ENCODE measurements around the gene OSBPL7.
"Not testable (repeated sequence)": the region's sequence is repeated elsewhere in the genome, so short reads cannot be mapped to it uniquely, and the experiment has no call there.

The OSBPL7 gene

DNA sequence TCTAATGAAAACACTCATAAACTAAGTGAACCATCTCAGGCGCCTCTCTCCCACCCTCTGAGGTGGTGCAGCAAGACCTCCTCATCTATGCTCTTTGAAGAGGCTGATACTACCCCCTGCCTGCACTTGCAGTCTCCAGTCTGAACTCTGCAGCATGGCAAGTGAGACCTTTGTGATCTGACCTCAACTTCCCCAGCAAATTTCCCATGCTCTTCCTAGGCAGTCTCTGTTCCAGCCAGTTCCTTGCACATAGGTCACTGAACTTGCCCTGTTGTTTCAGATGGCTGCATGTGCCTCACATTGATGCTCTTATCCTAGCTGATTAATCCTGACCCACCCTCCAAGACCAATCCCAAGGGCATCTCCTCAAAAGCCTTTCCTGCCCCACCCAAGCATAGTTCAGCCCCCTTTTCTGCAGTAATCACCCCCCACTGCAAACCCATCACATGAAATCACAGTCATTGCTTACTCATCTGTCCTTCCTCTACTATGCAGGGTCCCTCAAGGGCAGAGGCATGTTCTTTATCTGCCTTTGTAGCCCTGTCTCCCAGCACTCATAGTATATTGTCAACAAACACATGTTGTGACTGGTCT, 46.5 kb downstream of the OSBPL7 start:
- no peak for FAIRE-seq
- DNase-seq (ENCODE audit: insufficient read length, low spot score), result no peak

DNA sequence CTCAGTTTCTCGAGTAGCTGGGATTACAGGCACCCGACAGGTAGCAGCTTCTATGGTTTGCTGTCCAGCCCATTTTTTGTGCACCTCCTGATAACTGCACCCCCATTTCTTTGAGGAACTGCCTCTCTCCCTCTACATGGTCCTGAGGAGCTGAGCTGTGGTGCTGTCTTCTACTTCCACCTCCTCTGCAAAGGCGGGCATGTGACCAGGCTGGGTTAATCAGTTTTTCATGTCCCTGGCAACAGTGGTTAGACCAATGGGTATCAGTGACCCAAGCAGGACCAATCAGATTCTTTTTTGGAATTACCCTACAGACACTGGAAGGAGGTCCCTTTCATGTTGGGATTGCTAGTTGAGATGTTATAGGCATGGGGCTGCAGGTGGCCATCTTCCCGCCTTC, 47.3 kb downstream of the OSBPL7 start:
- FAIRE-seq (no peak), DNase-seq (ENCODE audit: insufficient read length, low spot score) (no peak)

DNA sequence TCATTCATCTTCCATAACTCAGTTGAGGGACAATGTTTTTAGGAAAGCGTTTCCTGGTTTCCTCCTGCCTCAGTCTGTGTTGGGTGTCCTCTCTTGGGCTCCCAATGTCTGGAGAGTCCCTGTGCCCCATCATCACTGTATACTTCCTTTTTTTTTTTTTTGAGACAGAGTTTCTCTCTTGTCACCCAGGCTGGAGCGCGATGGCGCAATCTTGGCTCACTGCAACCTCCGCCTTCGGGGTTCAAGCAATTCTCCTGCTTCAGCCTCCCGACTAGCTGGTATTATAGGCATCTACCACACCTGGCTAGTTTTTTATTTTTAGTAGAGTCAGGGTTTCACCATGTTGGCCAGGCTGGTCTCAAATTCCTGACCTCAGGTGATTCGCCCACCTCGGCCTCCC, 47.9 kb downstream of the OSBPL7 start:
- DNase-seq (ENCODE audit: insufficient read length, low spot score); FAIRE-seq: not testable (repeated sequence)

DNA sequence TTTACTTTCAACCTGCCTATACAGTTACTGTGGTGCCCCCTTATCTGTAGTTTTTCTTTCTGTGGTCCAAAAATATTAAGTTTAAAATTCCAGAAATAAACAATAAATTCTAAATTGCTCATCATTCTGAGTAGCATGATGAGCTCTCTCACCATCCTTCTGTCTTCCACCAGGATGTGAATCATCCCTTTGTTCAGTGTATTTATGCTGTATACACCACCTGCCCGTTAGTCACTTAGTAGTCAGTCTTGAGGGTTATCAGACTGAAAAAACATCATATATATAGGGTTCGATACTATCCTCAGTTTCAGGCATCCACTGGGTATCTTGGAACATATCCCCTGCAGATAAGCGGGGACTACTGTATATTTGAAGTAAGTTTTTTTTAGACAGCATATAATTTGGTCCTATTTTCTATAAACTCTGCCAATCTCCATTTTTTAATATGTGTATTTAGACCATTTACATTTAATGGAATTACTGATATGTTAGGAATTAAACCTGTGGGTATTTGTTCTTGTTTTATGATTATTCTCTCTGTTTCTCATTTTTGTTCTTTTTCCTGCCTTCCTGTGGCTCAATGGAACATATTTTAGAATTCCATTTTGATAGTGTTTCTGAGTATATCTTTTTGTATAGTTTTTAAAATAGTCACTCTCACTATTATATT, 57.5 kb downstream of the OSBPL7 start:
- FAIRE-seq (no peak), DNase-seq (ENCODE audit: insufficient read length, low spot score) (no peak)

DNA sequence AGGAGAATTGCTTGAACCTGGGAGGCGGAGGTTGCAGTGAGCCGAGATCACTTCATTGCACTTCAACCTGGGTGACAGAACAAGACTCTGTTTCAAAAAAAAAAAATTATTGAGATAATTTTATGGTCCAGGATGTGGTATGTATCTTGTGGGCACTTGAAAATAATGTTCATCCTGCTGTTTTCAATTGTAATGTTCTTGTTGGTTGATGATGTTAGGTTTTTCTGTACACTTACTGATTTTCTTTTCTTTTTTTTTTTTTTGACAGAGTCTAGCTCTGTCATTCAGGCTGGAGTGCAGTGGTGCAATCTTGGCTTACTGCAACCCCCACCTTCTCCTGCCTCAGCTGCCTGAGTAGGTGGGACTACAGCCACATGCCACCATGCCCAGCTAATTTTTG, 58.9 kb downstream of the OSBPL7 start:
- no peak for FAIRE-seq
- no peak for DNase-seq (ENCODE audit: insufficient read length, low spot score)

DNA sequence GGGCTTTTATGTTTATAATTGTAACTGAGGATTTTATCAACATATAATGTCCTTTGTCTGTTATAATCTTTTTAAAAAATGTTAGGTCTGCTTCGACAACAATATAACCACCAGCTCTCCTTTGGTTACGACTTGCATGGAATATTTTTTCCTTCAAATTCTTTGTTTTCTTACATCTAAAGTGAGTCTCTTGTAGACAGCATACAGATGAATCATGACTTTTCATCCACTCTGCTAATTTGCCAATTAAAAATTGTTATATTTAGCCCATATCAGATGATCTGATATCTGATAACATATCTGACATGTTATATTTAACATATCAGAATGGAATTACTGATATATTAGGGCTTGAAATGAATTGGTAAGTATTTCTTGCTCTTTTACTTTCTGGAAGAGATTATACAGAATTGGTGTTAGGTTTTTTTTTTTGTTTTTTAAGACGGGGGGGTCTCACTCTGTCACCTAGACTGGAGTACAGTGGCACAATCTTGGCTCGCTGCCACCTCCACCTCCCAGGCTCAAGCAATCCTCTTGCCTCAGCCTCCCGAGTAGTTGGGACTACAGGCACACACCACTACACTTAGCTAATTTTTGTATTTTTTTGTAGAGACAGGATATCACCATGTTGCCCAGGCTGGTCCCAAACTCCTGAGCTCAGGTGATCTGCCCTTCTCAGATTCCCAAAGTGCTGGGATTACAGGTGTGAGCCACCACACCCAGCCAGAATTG, 61.0 kb downstream of the OSBPL7 start:
- DNase-seq (ENCODE audit: insufficient read length, low spot score), result no peak
- no peak for FAIRE-seq

DNA sequence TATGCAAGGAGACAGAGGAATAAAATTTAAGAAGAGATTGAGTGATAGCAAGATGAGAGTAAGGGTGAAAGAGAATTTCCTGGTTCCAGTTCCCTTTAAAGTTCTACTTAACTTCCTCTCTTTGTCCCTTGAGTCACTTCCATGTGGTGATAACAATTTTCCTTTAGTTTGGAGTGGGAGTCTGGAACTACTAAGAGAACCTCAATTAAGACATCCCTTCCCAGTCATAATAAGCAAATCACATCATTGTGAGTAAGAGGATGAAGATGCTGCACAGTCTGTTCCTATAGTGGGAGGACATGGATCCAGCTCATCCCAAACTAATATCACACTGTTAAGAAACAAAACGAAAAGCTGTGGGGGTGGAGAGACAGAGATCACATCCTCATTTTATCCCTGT, 64.2 kb downstream of the OSBPL7 start:
- no peak for FAIRE-seq
- DNase-seq (ENCODE audit: insufficient read length, low spot score), result no peak

Measured in GM19239 (cell line).